Cardiac fibroblast (primary cell): ENCODE data around the gene MSANTD3.

Source experiments
- DNase-seq, 2 donors: peaks; one replicate each; pipeline versions ENCODE4 v3.0.0 to v3.0.0-alpha.2; 2010; ENCODE audit warnings: low read depth in 2 of 2
- H3K4me3 ChIP-seq, 2 donors: replicated peaks in 1 of 2; 1 replicate in 1 of 2; 2 replicates in 1 of 2; pipeline ENCODE4 v1.5.1; 2011; ENCODE audit warnings: low read depth in 2 of 2, low read length in 2 of 2, mild to moderate bottlenecking in 2 of 2, moderate library complexity in 1 of 2
- TF ChIP-seq, protein P1 (sequence below): IDR thresholded peaks from one replicate; pipeline ENCODE4 v1.5.1; 2011; ENCODE audit warnings: low read depth, mild to moderate bottlenecking, low read length, inconsistent platforms

The MSANTD3 gene

DNA sequence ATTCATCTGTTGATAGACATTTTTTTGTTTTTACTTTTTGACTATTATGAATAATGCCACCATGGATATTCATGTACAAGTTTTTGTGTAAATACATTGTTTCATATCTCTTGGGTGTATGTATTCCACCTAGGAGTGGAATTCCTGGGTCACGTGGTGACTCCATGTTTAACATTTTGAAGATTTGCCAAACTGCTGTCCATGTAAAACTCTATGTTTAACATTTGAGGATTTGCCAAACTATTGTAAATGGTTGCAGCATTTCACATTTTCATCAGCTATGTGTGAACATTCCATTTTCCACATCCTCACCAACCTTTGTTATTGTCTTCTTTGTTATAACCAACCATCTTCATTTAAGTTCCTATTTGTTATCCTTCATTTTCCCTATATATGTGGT lies 58.3 kb downstream of the MSANTD3 start:
- TF ChIP-seq, protein P1, sequence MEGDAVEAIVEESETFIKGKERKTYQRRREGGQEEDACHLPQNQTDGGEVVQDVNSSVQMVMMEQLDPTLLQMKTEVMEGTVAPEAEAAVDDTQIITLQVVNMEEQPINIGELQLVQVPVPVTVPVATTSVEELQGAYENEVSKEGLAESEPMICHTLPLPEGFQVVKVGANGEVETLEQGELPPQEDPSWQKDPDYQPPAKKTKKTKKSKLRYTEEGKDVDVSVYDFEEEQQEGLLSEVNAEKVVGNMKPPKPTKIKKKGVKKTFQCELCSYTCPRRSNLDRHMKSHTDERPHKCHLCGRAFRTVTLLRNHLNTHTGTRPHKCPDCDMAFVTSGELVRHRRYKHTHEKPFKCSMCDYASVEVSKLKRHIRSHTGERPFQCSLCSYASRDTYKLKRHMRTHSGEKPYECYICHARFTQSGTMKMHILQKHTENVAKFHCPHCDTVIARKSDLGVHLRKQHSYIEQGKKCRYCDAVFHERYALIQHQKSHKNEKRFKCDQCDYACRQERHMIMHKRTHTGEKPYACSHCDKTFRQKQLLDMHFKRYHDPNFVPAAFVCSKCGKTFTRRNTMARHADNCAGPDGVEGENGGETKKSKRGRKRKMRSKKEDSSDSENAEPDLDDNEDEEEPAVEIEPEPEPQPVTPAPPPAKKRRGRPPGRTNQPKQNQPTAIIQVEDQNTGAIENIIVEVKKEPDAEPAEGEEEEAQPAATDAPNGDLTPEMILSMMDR = no peak
- H3K4me3 ChIP-seq = no peak overlapping the region
- no peak for DNase-seq

DNA sequence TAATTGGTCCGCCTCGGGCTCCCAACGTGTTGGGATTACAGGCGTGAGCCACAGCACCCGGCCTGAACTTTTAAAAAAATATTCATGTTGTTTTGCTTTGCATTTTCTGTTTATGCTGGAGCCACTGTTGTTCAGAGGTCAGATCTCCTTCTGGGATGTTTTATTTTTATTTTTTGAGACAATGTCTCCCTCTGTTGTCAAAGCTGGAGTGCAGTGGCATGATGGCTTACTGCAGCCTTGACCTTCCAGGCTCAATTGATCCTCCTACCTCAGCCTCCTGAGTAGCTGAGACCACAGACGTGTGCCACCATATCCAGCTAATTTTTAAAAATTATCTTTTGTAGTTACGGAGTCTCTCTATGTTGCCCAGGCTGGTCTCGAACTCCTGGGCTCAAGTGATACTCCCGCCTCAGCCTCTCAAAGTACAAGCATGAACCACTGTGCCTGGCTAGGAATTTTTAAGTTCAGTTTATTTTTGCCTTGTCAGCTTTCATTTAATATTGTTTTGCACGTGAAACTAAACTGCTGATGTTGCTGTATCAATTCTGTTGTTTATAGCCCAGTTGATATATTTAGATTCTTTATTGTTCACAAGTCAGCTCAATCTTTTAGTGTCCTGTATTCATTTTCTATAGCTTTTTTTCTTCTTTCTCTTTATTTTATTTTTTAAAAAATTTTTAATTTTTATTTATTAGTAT lies 59.7 kb downstream of the MSANTD3 start:
- no peak for DNase-seq
- no peak overlapping the region for H3K4me3 ChIP-seq
- TF ChIP-seq, protein P1 = no peak

DNA sequence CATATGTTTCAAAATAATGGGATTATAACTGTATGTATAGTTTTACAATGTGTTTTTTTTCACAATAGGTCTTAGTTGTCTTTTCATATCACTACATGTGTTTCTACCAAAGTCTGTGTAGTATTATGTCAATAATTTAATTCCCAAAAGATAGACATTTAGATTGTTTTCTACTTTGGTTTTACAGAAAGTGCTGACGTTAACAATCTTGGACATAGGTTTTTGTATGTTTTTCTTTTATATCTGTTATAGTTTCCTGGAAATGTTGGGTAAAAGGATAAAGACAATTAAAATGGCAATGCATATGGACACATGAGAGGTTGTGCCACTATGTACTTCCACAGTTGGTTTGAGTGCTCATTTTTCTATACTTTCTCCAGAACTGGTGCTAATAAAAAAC lies 61.2 kb downstream of the MSANTD3 start:
- TF ChIP-seq, protein P1 = no peak
- DNase-seq = no peak
- H3K4me3 ChIP-seq = no peak overlapping the region

DNA sequence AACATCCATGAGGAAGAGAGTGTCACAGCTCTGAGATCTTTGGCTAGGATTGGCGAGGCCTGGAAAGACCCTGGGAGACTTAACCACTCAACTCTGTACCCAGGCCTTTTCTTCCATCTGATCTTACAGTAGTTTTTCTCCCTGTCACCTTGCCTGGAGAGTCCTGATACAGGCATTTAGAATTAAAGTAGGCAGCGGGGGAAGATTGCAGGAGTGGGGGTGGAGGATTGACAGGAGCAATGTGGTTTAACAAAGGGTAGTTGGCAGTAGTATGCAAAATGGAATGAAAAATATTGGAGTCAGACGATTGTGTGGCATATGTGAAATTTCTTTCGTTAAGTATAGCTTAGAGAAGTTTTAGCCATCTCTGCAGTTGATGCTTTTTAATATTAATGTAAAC lies 62.9 kb downstream of the MSANTD3 start:
- no peak for DNase-seq
- TF ChIP-seq, protein P1 = no peak
- H3K4me3 ChIP-seq = no peak overlapping the region

DNA sequence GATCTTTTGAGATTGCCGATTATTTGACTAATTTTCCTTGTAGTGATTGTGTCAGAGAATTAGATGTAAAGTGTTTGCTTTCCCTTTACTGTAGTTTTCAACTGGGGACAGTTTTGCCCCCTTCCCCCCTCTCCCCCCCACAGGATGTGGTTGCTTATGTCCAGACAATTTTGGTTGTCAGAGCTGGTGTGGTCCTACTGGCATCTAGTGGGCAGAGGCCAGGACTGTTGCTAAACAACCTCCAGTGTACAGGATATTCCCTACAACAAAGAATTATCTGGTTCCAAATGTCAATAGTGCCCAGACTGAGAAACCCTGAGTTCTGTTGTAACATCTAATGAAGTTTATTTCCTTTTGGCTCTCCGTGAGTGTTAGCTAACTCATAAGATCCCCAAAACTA lies 66.0 kb downstream of the MSANTD3 start:
- TF ChIP-seq, protein P1 = peak; percentile 25
- no peak overlapping the region for H3K4me3 ChIP-seq
- DNase-seq = peak; percentile 48 to 61

DNA sequence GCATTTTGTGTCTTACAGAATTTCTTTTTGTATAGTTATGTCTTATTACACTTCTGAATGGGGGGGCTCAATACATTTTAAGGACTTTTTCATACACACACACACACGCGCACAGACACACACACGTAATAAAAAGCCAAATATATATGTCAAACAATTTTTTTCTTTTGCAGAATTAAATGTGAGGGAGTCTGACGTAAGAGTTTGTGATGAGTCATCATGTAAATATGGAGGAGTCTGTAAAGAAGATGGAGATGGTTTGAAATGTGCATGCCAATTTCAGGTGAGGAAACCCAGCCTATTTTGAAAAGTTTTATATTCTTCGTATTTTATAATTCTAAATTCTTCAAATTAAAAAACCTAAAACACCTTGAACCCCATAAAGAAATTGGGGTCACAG lies 71.6 kb downstream of the MSANTD3 start:
- TF ChIP-seq, protein P1 = no peak
- DNase-seq = peak; percentile 29 to 53
- no peak overlapping the region for H3K4me3 ChIP-seq

DNA sequence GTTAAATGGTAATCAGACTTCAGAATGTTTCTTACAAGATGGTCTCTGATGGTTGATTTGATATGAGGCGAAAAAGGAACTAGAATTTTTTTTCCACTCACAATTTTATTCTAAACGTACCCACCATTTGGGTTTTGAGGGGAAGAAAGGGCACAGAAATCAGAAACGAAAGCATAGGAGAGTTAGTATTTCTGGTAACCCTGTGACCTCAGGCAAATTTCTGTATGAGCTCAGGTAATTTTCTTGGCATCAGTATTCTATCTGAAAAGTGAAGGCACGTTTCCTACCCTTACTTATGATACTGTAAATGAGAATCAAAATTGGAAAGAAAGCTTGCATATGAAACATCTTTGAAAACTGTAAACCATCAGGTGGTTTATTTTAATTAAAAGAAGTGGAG lies 72.5 kb downstream of the MSANTD3 start:
- no peak for DNase-seq
- TF ChIP-seq, protein P1 = no peak
- no peak overlapping the region for H3K4me3 ChIP-seq
